ENCODE data around the gene ACTMAP. TPM values are rescaled to one million over a fixed set of nuclear protein-coding genes. Genes with fewer than 3 reads are reported as not detected.

Gene ACTMAP
- total RNA-seq, 1 experiment from 2014 or later: 27.7 TPM

- Histone ChIP-seq H3K4me1 (ENCODE audit: insufficient read depth, low read length) (0 out of 2 replicates have a peak, but pooled peaks cover 4% of the 10 kb centered on the region), H2BK12ac (ENCODE audit: insufficient read length, low read depth, low read length) (no peak overlapping the region), H2BK5ac (ENCODE audit: insufficient read length, low read length) (no peak overlapping the region), H3K4ac (ENCODE audit: low read depth, low read length) (no peak overlapping the region), H2BK20ac (ENCODE audit: low read depth, low read length, poor library complexity, severe bottlenecking) (no peak overlapping the region), H3T11ph (ENCODE audit: low read length) (no peak overlapping the region), H3K18ac (ENCODE audit: insufficient read length, low read depth, low read length) (no peak overlapping the region), H2AFZ (ENCODE audit: low read length) (no peak overlapping the region), H3K23me2 (ENCODE audit: insufficient read length, low read depth, low read length, poor library complexity, severe bottlenecking) (no peaks in the 10 kb centered on the region), H4K8ac (replicated peaks; ENCODE audit: insufficient read length, low read depth, low read length) (no peak overlapping the region), H2AK5ac (ENCODE audit: insufficient read length, low read length) (no peak overlapping the region), H3K56ac (ENCODE audit: insufficient read length, low read depth, low read length) (no peak overlapping the region), H2BK15ac (ENCODE audit: low read depth, low read length) (no peak overlapping the region), H3K79me2 (ENCODE audit: insufficient read depth, low read length) (no peaks in the 10 kb centered on the region), H3K27me3 (ENCODE audit: insufficient read depth, low read length) (no peaks in the 10 kb centered on the region), H3K4me2 (ENCODE audit: insufficient read depth, insufficient read length, low read length) (no peak overlapping the region), H4K5ac (ENCODE audit: insufficient read length, low read depth, low read length) (no peak overlapping the region), H3K79me1 (ENCODE audit: insufficient read depth, low read depth, low read length, poor library complexity, severe bottlenecking) (no peaks in the 10 kb centered on the region), H3K23ac (ENCODE audit: insufficient read length, low read depth, low read length) (no peak overlapping the region), H3K9me3 (ENCODE audit: control insufficient read depth, low read depth, low read length) (no peaks in the 10 kb centered on the region), H3K9ac (ENCODE audit: extremely low read depth, insufficient read length, low read length) (no peak overlapping the region), H4K91ac (ENCODE audit: insufficient read length, low read depth, low read length) (no peak overlapping the region), H3K14ac (ENCODE audit: insufficient read depth, low read length) (no peak overlapping the region; the same call in 1 of the 2 replicates), H4K20me1 (ENCODE audit: control insufficient read depth, insufficient read depth, insufficient read length) (no peaks in the 10 kb centered on the region), H3K27ac (ENCODE audit: insufficient read length, low read depth, low read length) (no peak overlapping the region), H2BK120ac (ENCODE audit: low read depth, low read length, poor library complexity, severe bottlenecking) (no peak overlapping the region)
- peaks cover 6 to 27% (median 23%) of the 10 kb centered on the region in 3 experiments; a peak in 6 of 7 replicates for H3K36me3 Mint-ChIP-seq (ENCODE audit: insufficient read depth in 1 of 3, low read depth in 3 of 3)
- no peak for DNase-seq
- no peaks in the 10 kb centered on the region for H3K9me3 Mint-ChIP-seq
- no peak for TF ChIP-seq CTCF (conservative IDR thresholded peaks at IDR 0.05)
- H3K27ac Mint-ChIP-seq: peak overlapping the region; percentile 9 to 93 (median 77); a peak in 5 of 7 replicates
- WGBS (ENCODE audit: extremely low coverage, insufficient read length, low lambda C conversion rate): no CpG with 5 or more reads among the region's 10 CpGs
- H3K4me3 Mint-ChIP-seq: no peak overlapping the region
- no peaks in the 10 kb centered on the region for H3K27me3 Mint-ChIP-seq (ENCODE audit: low read depth)
- peaks cover 11 to 15% of the 10 kb centered on the region in 2 experiments for H3K4me1 Mint-ChIP-seq
These were observed 8.5 kb downstream of the ACTMAP start for GRCh38 chr19:40741527-40742390.

All from H9 (cell line).